Measurements from ENCODE around the gene VSTM2L. TPM values are rescaled to one million over a fixed set of nuclear protein-coding genes. Genes with fewer than 3 reads are reported as not detected.
"Not testable (repeated sequence)": the region's sequence is repeated elsewhere in the genome, so short reads cannot be mapped to it uniquely, and the experiment has no call there.

The VSTM2L gene, protein sequence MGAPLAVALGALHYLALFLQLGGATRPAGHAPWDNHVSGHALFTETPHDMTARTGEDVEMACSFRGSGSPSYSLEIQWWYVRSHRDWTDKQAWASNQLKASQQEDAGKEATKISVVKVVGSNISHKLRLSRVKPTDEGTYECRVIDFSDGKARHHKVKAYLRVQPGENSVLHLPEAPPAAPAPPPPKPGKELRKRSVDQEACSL
- total RNA-seq (10 to 100 TPM; 40.2 to 74.7 TPM), polyA plus RNA-seq (ENCODE audit: insufficient read depth, low read depth, low replicate concordance) (7.3 TPM)
- long read RNA-seq, donor 1, partial matches to known transcripts: 0 of 5 reads
- long read RNA-seq, donor 1, other reads (novel, unspliced or antisense): 0 of 5 reads
- long read RNA-seq, donor 2, partial matches to known transcripts: 0 of 5 reads
- long read RNA-seq, donor 2, other reads (novel, unspliced or antisense): 0 of 5 reads

GRCh38 chr20:37902504-37903313, at the start of gene VSTM2L:
Gene VSTM2L (plus strand): TSS chr20:37903127. CDS start chr20:37903351, 224 bp downstream.
- Histone ChIP-seq H3K27me3 (no peaks in the 10 kb centered on the region), H3K36me3 (ENCODE audit: low read depth, missing control alignments) (no peaks in the 10 kb centered on the region), H3K9me3 (no peaks in the 10 kb centered on the region), H3K27ac (no peak within 1 kb of the TSS), H3K4me3 (peak within 1 kb of the TSS; percentile 58 to 62), H3K4me1 (peaks cover 23% of the 10 kb centered on the region)
- peak; percentile 65 for DNase-seq
- no peak for TF ChIP-seq POLR2A (IDR thresholded peaks at IDR 0.05)
- no peak for TF ChIP-seq CTCF (IDR thresholded peaks at IDR 0.05)
- intact Hi-C loops (cut with DNase I; ENCODE audit: low total_unique reads): loop anchor here (10.0 kb wide), 1 partner anchor 82 kb away; no protein-coding TSS in a partner anchor
- WGBS, 2 donors: 0 to 2% methylated on average over 3 to 65 of the region's 71 CpGs

GRCh38 chr20:37853823-37854375, 49.0 kb upstream of the VSTM2L start:
- H3K36me3 ChIP-seq (ENCODE audit: low read depth, missing control alignments): no peaks in the 10 kb centered on the region
- no peak overlapping the region for H3K27ac ChIP-seq
- intact Hi-C loops (cut with DNase I; ENCODE audit: low total_unique reads): no loop called here
- H3K27me3 ChIP-seq: no peaks in the 10 kb centered on the region
- no peak overlapping the region for H3K4me3 ChIP-seq
- 90 to 93% methylated on average over 2 of the region's 2 CpGs for WGBS, 2 donors
- H3K9me3 ChIP-seq: no peaks in the 10 kb centered on the region
- DNase-seq: no peak
- no peaks in the 10 kb centered on the region for H3K4me1 ChIP-seq
- TF ChIP-seq CTCF (IDR thresholded peaks at IDR 0.05): no peak
- no peak for TF ChIP-seq POLR2A (IDR thresholded peaks at IDR 0.05)

DNA sequence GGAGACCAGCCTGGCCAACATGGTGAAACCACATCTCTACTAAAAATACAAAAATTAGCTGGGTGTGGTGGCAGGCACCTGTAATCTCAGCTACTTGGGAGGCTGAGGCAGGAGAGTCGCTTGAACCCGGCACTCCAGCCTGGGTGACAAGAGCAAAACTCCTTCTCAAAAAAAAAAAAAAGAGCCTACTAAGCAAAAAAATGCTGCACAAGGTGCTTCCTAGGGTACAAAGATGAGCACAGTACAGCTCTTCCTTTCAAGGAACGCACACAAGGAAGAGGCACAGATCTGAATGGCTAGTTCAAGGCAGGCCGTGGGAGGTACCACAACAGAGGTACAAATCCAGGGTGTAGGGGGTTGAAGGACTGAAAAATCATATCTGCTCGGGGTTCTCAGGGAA, 46.9 kb upstream of the VSTM2L start:
- H3K27me3 ChIP-seq; H3K27ac ChIP-seq; H3K36me3 ChIP-seq (ENCODE audit: low read depth, missing control alignments); H3K9me3 ChIP-seq; H3K4me3 ChIP-seq; intact Hi-C loops (cut with DNase I; ENCODE audit: low total_unique reads); H3K4me1 ChIP-seq; DNase-seq: not testable (repeated sequence)
- WGBS, 2 donors: 92% methylated on average over 5 of the region's 5 CpGs

GRCh38 chr20:37856932-37857660, 45.8 kb upstream of the VSTM2L start:
- no peaks in the 10 kb centered on the region for H3K4me1 ChIP-seq
- no peaks in the 10 kb centered on the region for H3K27me3 ChIP-seq
- WGBS, 2 donors: 75 to 83% methylated on average over 10 of the region's 10 CpGs
- DNase-seq: no peak
- no peaks in the 10 kb centered on the region for H3K36me3 ChIP-seq (ENCODE audit: low read depth, missing control alignments)
- intact Hi-C loops (cut with DNase I; ENCODE audit: low total_unique reads): no loop called here
- no peak overlapping the region for H3K4me3 ChIP-seq
- TF ChIP-seq CTCF (IDR thresholded peaks at IDR 0.05) (no peak), POLR2A (IDR thresholded peaks at IDR 0.05) (no peak)
- H3K27ac ChIP-seq: no peak overlapping the region
- H3K9me3 ChIP-seq: no peaks in the 10 kb centered on the region

Measured in testis (tissue), 5 donors.